SK-MEL-5 (cell line): ENCODE results near the gene ZNF236. TPM values are rescaled to one million over a fixed set of nuclear protein-coding genes. Genes with fewer than 3 reads are reported as not detected.

Experiments used
- DNase-seq: peaks from one replicate; pipeline ENCODE4 v3.0.0-alpha.2; 2016; ENCODE audit warnings: low read depth, low spot score
- in situ Hi-C: cut with HindIII; loops from 2 replicates; pipeline ENCODE4 v1.10.0; 2016; ENCODE audit warnings: low sequenced_read_pairs, high pct_unique_total_duplicates, low pct_unique_long_range_greater_than_20kb
- total RNA-seq: library from RNA; depleted of rRNA; stranded (reverse); fragments of >200 nt; shearing (Covaris generic); gene quantifications from 2 replicates; pipeline ENCODE4 v1.2.3, GENCODE V29; 2014

The ZNF236 gene
- total RNA-seq, 1 experiment from 2014 or later = 7.5 TPM

GRCh38 chr18:76816127-76816526 is 6.2 kb upstream of the ZNF236 start:
- in situ Hi-C loops = no loop called here
- DNase-seq = no peak

- in situ Hi-C loops = no loop called here
- DNase-seq = no peak
Observed at GRCh38 chr18:76817888-76818611, 4.3 kb upstream of the ZNF236 start.

GRCh38 chr18:76819411-76820136 is 2.8 kb upstream of the ZNF236 start:
- in situ Hi-C loops = no loop called here
- DNase-seq = no peak

- DNase-seq = no peak
- in situ Hi-C loops = no loop called here
Observed at GRCh38 chr18:76821356-76821874, 942 bp upstream of the ZNF236 start.

- peak; percentile 44 for DNase-seq
- in situ Hi-C loops = no loop called here
Observed at GRCh38 chr18:76821875-76822505, 367 bp upstream of the ZNF236 start.

GRCh38 chr18:76823161-76823538 is 793 bp downstream of the ZNF236 start:
- in situ Hi-C loops = no loop called here
- no peak for DNase-seq

GRCh38 chr18:76823587-76824011 is 1.2 kb downstream of the ZNF236 start:
- DNase-seq = no peak
- in situ Hi-C loops = no loop called here

- in situ Hi-C loops = no loop called here
- DNase-seq = no peak
Observed at GRCh38 chr18:76824145-76824676, 1.9 kb downstream of the ZNF236 start.

- DNase-seq = no peak
- in situ Hi-C loops = no loop called here
Observed at GRCh38 chr18:76824754-76825153, 2.4 kb downstream of the ZNF236 start.

- in situ Hi-C loops = no loop called here
- DNase-seq = no peak
Observed at GRCh38 chr18:76827205-76828200, 5.1 kb downstream of the ZNF236 start.

GRCh38 chr18:76834379-76834778 is 12.0 kb downstream of the ZNF236 start:
- no peak for DNase-seq
- in situ Hi-C loops = no loop called here

GRCh38 chr18:76835380-76835779 is 13.0 kb downstream of the ZNF236 start:
- no peak for DNase-seq
- in situ Hi-C loops = no loop called here

- in situ Hi-C loops = no loop called here
- DNase-seq = no peak
Observed at GRCh38 chr18:76837071-76837470, 14.7 kb downstream of the ZNF236 start.

- in situ Hi-C loops = no loop called here
- peak; percentile 32 for DNase-seq
Observed at GRCh38 chr18:76838182-76838581, 15.8 kb downstream of the ZNF236 start.

GRCh38 chr18:76839086-76839794 is 16.9 kb downstream of the ZNF236 start:
- DNase-seq = no peak

GRCh38 chr18:76842837-76843530 is 20.6 kb downstream of the ZNF236 start:
- in situ Hi-C loops = no loop called here
- no peak for DNase-seq

More at GRCh38 chr18:76839086-76839794, 16.9 kb downstream of the ZNF236 start:
- in situ Hi-C loops = no loop called here
